Measurements from ENCODE around the gene CD52.
"Not testable (repeated sequence)": the region's sequence is repeated elsewhere in the genome, so short reads cannot be mapped to it uniquely, and the experiment has no call there.

Gene CD52

DNA sequence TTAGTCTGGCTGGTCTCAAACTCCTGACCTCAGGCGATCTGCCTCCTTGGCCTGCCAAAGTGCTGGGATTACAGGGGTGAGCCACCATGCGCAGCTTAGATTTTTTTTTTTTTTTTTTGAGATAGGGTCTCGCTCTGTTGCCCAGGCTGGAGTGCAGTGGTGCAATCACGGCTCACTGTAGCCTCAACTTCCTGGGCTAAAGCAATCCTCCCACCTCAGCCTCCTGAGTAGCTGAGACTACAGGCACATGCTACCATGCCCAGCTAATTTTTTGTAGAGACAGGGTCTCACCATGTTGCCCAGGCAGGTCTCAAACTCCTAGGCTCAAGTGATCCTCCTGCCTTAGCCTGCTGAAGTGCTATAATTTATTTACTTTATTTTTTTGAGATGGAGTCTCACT is 11.6 kb downstream of the CD52 start:
- not testable (repeated sequence) for DNase-seq

GRCh38 chr1:26330276-26330675 is 12.5 kb downstream of the CD52 start:
- no peak for DNase-seq

- DNase-seq: not testable (repeated sequence)
Observed at GRCh38 chr1:26333312-26333711, 15.6 kb downstream of the CD52 start.

DNA sequence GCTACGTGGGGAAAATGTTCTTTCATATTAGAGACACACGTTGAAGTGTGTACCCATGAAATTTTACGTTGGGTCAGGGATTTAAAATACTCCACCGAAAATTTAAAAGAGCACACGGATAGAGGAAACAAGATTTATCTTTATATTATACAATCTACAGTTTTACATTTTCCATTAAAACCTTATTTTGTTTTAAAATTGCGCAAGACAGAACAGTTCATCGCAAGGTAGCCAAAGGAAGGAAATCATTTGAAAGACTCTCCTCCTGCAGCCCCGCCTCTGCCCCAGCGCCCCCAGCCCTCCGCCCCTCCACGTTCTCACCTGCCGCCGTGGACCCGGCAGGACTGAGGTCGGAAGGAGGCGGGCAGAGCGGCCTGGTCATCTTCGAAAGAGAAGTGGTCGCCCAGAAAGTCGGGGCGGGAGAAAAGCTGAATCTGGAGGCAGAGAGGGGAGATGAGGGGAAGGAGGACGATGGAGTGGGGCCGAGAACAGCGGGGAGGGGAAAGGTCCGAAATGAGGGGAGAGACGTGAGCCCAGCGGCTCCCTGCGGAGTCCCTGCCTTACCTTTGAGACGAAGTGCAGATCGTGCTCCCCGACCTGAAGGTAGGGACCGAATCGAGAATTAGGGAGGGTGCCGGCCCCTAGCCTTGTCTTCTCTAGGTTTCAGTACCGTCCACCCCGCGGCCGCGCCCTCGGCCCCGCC is 18.2 kb downstream of the CD52 start:
- DNase-seq: peak in 2 of 51 donors; percentile 7 to 14

- DNase-seq: peak in 3 of 51 donors; percentile 5 to 12 (median 5)
Observed at GRCh38 chr1:26336477-26337205, 18.9 kb downstream of the CD52 start.

DNA sequence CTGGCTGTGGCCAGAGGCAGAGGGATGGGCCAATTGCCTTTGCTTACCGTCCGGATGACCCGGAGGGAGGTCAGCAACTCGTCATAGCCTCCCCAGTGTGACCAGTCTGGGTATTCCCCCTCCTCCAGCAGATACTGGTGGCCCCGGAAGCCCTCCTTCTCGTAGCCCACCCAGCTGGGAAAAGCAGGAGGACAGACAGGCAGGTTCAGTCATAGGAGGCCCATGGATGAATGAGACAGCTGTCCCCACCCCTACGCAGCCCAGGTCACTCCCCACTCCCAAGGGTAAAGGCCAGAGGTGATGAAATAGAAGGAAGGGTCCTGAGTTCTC is 19.4 kb downstream of the CD52 start:
- no peak for DNase-seq

GRCh38 chr1:26337625-26338024 is 19.9 kb downstream of the CD52 start:
- no peak for DNase-seq

DNA sequence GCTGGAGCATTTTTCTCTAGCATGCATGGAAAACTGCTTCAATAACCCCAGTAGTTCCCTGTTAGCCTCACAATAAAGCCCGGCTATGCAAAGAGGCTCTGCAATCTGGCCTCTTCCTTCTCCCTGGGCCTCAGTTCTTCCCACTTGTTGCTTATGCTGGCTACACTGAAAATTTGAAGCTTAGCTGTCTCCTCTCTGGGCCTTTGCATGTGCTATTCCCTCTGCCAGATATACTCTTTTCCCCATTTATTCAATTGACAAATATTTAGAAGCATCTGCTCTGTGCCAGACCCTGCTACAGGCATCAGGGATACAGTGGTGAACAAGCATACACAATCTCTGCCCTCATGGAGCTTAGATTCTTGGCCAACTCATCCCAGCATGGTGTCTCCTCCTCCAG is 20.9 kb downstream of the CD52 start:
- DNase-seq: no peak

DNA sequence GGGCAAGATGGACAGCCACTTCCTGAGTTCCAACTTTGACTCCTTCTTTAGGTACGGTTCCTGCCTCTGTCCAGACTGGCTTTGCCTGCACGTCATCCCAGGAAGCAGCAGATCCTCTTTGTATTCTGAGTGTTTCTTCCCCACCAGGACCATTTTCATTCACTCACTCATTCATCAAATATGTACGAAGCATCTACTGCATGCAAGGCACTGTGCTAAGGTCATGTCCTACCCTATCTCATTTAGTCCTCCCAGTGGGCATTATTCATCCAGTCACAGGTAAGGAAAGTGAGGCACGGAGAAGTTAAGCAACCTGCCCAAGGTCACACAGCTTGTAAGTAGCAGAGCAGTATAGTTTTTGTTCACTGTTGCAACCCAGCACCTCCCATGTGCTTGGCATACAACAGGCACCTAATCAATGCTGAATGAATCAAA is 22.3 kb downstream of the CD52 start:
- DNase-seq: no peak

- no peak for DNase-seq
Observed at GRCh38 chr1:26344147-26344920, 26.6 kb downstream of the CD52 start.

DNA sequence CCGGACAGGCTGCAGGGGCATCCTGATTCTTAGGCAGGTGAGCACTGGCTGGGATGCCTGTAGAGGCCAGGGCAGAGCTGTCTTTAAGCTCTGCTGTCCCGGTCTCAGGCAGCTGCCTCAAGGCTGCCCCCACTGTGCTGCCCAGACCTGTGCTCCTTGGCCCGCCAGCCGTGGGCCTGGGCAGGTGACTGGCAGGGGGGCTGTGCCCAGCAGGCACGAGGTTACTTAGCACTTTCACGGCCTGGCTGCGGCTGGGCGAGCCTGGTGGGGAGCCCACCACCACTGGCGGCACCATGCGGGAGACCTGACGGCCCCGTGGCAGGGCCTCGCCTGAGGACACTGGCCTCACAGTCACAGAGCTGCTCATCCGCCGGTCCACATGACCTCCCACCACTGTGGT is 28.0 kb downstream of the CD52 start:
- no peak for DNase-seq

DNA sequence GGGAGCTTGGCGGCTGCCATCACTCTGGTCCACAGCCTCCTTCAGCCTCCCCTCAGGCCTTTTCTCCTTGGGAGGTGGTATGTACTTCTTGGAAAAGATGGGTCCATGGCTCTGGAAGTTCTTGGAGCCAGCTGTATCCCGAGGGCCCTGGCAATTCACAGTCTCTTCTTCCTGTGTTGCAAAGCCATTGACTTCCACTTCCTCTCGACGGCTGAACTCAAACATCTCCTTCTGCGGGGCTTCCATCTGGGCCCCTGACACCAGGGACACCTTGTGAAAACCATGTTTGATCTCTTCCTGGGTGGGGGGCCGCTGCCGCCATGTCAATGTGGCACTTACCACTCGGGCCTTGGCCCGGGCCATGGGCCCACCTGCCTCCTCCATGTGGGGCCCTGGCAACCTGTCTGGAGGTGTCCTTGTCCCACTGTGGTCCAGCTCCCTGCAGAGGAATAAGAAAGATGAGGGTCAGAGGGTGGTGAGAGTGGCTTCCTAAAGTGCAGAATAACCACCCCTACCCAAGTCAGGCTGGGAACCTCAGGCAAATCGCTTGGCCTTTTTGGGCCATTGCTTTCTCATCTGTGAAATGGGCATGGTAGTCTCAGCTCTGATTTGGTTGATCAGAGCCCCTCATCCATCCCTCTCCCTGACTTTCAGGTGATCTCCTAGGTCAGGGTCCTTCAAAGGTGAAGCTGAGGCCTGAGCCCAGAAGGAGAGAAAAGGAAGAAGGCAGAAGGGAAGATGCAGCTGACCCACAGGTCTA is 28.7 kb downstream of the CD52 start:
- DNase-seq: no peak

DNA sequence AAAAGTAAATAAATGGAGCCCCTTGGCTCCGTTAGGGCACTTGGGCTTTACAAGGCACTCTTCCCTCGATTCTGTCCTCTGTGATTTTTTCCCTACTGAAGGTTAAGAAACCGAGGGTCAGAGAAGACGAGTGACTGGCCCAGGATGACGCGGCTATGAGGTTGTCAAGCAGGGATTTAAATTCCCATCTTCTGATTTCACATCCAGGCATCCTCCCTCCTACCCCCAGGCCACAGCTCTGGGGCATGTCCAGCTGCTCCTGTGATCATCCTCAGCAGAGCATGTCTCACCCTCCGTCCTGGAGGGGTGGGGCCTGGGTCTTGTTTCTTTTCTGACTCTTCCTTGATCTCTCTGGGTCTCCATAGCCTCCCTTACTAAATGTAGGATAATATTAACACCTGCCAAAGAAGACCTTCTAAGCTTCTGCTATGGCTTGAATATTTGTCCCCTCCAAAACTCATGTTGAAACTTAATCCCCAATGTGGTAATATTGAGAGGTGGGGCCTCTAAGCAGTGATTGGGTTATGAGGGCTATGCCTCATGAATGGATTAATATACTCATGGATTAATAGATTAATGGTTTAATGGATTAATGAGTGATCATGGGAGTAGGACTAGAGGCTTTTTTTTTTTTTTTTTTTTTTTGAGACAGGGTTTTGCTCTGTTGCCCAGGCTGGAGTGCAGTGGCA is 31.6 kb downstream of the CD52 start:
- DNase-seq: no peak

DNA sequence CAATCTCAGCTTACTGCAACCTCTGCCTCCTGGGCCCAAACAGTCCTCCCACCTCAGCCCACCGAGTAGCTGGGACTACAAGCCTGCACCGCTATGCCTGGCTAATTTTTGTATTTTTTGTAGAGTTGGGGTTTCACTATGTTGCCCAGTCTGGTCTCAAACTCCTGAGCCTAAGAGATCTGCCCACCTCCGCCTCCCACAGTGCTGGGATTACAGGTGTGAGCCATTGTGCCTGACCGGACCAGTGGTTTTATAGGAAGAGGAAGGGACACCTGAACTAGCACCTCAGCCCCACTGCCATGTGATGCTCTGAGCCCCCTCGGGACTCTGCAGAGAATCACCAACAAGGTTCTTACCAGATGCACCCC is 32.1 kb downstream of the CD52 start:
- DNase-seq: no peak

- DNase-seq: no peak
Observed at GRCh38 chr1:26350343-26350700, 32.6 kb downstream of the CD52 start.

DNA sequence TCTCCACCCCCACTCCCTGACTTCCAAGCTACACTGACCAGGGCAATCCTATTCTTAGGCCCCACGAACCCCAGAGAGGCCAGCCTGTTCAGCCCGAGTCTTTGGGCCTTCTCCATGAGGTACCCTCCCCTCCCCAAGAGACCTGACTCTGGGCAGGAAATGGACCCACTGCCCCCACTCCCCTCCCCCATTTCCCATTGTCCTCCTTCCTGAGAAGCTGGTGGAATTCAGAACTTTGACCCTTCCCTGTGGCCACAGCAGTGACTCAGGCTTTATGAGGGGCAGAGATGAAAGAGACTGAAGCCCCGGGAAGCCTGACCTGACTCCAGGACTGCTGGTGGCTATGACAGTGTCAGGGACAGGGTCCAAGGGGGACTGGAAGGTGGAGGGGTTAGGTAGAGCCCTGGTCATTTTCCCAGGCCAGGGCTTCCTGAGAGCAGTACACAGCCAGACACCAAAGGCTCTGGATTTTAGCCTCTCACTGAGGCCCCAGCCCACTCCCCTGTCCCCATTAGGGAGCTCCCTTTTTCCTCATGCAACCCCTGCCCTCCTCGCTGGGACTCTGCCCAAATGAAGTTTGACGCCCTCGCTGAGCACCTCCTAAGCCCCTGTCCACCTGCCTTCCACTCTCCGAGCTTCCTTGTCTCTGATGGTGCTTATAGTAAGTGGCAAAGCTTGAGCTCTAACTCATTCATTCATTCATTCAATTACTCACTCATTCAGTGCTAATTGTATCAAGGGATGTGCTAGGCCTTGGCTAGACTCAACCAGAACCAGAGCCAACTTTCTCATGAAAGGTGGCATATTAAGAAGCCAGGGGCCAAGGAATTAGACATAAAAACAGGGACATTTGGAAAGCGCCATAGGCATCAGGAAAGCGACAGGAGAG is 33.2 kb downstream of the CD52 start:
- no peak for DNase-seq

- DNase-seq: no peak
Observed at GRCh38 chr1:26351590-26352337, 34.0 kb downstream of the CD52 start.

- no peak for DNase-seq
Observed at GRCh38 chr1:26352338-26352679, 34.6 kb downstream of the CD52 start.

DNA sequence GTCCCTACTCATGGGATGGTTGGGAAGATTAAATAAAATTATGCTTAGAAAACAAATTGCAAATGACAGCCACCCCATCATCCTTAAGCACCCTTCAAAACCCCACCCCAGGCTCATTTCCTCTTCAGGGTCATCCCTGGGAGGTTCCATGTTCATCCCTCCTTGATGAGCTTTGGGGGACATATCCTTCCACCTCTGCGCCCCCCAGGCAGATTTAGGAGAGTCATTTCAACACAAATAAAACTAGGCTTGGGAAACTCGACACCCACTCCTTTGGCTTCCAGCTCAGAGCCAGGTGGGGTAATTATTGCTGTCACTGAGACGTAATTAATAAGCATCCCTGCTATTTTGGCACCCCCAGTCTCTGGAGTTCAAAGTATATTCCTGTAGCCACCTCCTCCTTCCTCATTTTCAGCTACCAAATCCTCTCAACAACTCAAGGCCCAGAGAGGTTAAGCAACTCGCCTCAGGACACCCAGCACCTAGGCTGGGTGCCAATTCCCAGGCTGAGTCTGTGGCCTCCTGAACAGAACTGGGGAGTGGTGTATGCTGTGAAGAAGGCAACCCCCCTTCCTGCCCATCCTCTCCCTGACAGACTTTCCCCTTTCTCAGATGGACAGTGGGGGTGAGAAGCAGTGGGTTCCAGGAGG is 35.6 kb downstream of the CD52 start:
- no peak for DNase-seq
